OCI-LY3 (cell line): ENCODE results near the gene ATP7B.

ENCODE experiments used
- EZH2phosphoT487 ChIP-seq: fragments of 200-600 bp; shearing (Covaris generic); IDR thresholded peaks from 2 replicates; pipeline ENCODE4 v1.6.1; 2018; ENCODE audit warnings: antibody characterized with exemption, mixed run types, low read depth
- TF ChIP-seq, protein P1 (sequence below): fragments of 200-600, 300-600 bp; sonication (generic); IDR thresholded peaks from 2 replicates; pipeline ENCODE4 v1.5.1; 2014; ENCODE audit warnings: antibody characterized with exemption, low read length, low read depth

DNA sequence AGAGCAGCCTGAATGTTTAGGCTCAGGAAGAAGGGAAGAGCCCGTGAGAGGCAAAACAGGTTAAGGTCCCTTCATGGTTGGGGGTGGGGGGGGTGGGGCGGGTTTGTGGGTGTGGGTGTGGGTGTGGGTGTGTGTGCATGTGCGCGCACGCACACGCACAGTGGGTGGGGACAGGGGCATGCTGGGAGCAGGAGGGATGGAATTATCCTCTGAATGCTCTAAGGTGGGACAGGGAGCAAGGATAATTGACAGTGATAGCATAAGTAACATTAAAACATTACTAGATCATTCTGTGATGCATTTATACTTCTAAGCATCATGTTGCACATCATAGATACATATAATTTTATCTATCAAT is 84.7 kb downstream of the ATP7B start:
- TF ChIP-seq EZH2phosphoT487, result no peak
- TF ChIP-seq, protein P1, sequence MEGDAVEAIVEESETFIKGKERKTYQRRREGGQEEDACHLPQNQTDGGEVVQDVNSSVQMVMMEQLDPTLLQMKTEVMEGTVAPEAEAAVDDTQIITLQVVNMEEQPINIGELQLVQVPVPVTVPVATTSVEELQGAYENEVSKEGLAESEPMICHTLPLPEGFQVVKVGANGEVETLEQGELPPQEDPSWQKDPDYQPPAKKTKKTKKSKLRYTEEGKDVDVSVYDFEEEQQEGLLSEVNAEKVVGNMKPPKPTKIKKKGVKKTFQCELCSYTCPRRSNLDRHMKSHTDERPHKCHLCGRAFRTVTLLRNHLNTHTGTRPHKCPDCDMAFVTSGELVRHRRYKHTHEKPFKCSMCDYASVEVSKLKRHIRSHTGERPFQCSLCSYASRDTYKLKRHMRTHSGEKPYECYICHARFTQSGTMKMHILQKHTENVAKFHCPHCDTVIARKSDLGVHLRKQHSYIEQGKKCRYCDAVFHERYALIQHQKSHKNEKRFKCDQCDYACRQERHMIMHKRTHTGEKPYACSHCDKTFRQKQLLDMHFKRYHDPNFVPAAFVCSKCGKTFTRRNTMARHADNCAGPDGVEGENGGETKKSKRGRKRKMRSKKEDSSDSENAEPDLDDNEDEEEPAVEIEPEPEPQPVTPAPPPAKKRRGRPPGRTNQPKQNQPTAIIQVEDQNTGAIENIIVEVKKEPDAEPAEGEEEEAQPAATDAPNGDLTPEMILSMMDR, result no peak
